ENCODE results near the gene APOL5. TPM values are rescaled to one million over a fixed set of nuclear protein-coding genes. Genes with fewer than 3 reads are reported as not detected.
A peak's percentile ranks its signal among the peaks of the same experiment; 100 is the strongest.

Gene APOL5
- total RNA-seq, 1 donor from 2014 or later: not detected

- Mint-ChIP-seq H3K4me3 (no peak overlapping the region), H3K27ac (ENCODE audit: unreplicated experiment) (no peak overlapping the region), H3K36me3 (ENCODE audit: low read depth) (peaks cover 12% of the 10 kb centered on the region), H3K9me3 (no peaks in the 10 kb centered on the region), H3K27me3 (ENCODE audit: low read depth) (no peaks in the 10 kb centered on the region), H3K4me1 (peaks cover under 1% of the 10 kb centered on the region)
- TF ChIP-seq CTCF (conservative IDR thresholded peaks at IDR 0.05): no peak
- DNase-seq (ENCODE audit: low read depth, low spot score): no peak
Observed at GRCh38 chr22:35758394-35758793, 40.7 kb downstream of the APOL5 start.

GRCh38 chr22:35761037-35761436, 43.4 kb downstream of the APOL5 start:
- Mint-ChIP-seq H3K27ac (ENCODE audit: unreplicated experiment) (no peak overlapping the region), H3K4me3 (no peak overlapping the region), H3K36me3 (ENCODE audit: low read depth) (peaks cover 7% of the 10 kb centered on the region), H3K9me3 (no peaks in the 10 kb centered on the region), H3K27me3 (ENCODE audit: low read depth) (no peaks in the 10 kb centered on the region), H3K4me1 (no peaks in the 10 kb centered on the region)
- DNase-seq (ENCODE audit: low read depth, low spot score): no peak
- peak; percentile 35 for TF ChIP-seq CTCF (conservative IDR thresholded peaks at IDR 0.05)

- H3K27me3 Mint-ChIP-seq (ENCODE audit: low read depth): no peaks in the 10 kb centered on the region
- H3K4me1 Mint-ChIP-seq: peaks cover 11% of the 10 kb centered on the region
- no peak overlapping the region for H3K4me3 Mint-ChIP-seq
- no peak for DNase-seq (ENCODE audit: low read depth, low spot score)
- TF ChIP-seq CTCF (conservative IDR thresholded peaks at IDR 0.05): no peak
- peak overlapping the region; percentile 3 for H3K27ac Mint-ChIP-seq (ENCODE audit: unreplicated experiment)
- no peaks in the 10 kb centered on the region for H3K9me3 Mint-ChIP-seq
- H3K36me3 Mint-ChIP-seq (ENCODE audit: low read depth): no peaks in the 10 kb centered on the region
Observed at GRCh38 chr22:35766654-35767580, 49.2 kb downstream of the APOL5 start.

- no peak for TF ChIP-seq CTCF (conservative IDR thresholded peaks at IDR 0.05)
- DNase-seq (ENCODE audit: low read depth, low spot score): no peak
- Mint-ChIP-seq H3K4me1 (peaks cover 11% of the 10 kb centered on the region), H3K36me3 (ENCODE audit: low read depth) (no peaks in the 10 kb centered on the region), H3K27me3 (ENCODE audit: low read depth) (no peaks in the 10 kb centered on the region), H3K27ac (ENCODE audit: unreplicated experiment) (no peak overlapping the region), H3K9me3 (no peaks in the 10 kb centered on the region), H3K4me3 (no peak overlapping the region)
Observed at GRCh38 chr22:35769974-35770373, 52.3 kb downstream of the APOL5 start.

- no peak for DNase-seq (ENCODE audit: low read depth, low spot score)
- Mint-ChIP-seq H3K4me3 (no peak overlapping the region), H3K27me3 (ENCODE audit: low read depth) (no peaks in the 10 kb centered on the region), H3K27ac (ENCODE audit: unreplicated experiment) (no peak overlapping the region), H3K9me3 (no peaks in the 10 kb centered on the region), H3K4me1 (no peaks in the 10 kb centered on the region), H3K36me3 (ENCODE audit: low read depth) (no peaks in the 10 kb centered on the region)
- TF ChIP-seq CTCF (conservative IDR thresholded peaks at IDR 0.05): no peak
Observed at GRCh38 chr22:35775339-35775738, 57.7 kb downstream of the APOL5 start.
